H1 (cell line): ENCODE results near the gene KANSL2. TPM values are rescaled to one million over a fixed set of nuclear protein-coding genes. Genes with fewer than 3 reads are reported as not detected.

Experiments used
- EP300 ChIP-seq, 2 experiments: IDR thresholded peaks; 1 replicate in 1 of 2; 2 replicates in 1 of 2; pipeline ENCODE4 v1.6.1; 2011 to 2012; ENCODE audit warnings: low read depth in 2 of 2, low read length in 2 of 2, mild to moderate bottlenecking in 2 of 2, borderline replicate concordance in 1 of 2, inconsistent platforms in 1 of 2, moderate library complexity in 1 of 2
- TBP ChIP-seq: IDR thresholded peaks from 2 replicates; pipeline ENCODE4 v1.6.1; 2011; ENCODE audit warnings: low read depth, low read length, improper control_type of control experiment
- polyA plus RNA-seq, 7 experiments: library from polyadenylated mRNA; depleted of rRNA in 3 of 7; stranded (reverse) in 5 of 7; unstranded in 2 of 7; fragments of >200 nt in 5 of 7; fragments of 200-250 nt in 2 of 7; gene quantifications; 1 replicate in 5 of 7; 2 replicates in 1 of 7; 4 replicates in 1 of 7; pipeline versions ENCODE4 v1.2.1 to v1.2.3, GENCODE V29; 2011 to 2013; ENCODE audit warnings: missing spikeins in 2 of 7, mixed read lengths in 2 of 7
- total RNA-seq: library from RNA; stranded (reverse); fragmentation: NEBNext Ultra II Directional; extraction: Animal tissue kit (Norgen Biotek cat#: 25700); gene quantifications from 2 replicates; pipeline ENCODE4 v1.2.1, GENCODE V29; 2021
- TF ChIP-seq, protein P1 (sequence below): IDR thresholded peaks from 2 replicates; pipeline ENCODE4 v1.6.1; 2012; ENCODE audit warnings: low read length, inconsistent platforms

KANSL2 gene
- total and polyA plus RNA-seq, 2 of the 8 experiments (the other 6 are each of a cell fraction or from before 2014, with no cell fraction given) = 48.4 to 50.7 TPM

DNA sequence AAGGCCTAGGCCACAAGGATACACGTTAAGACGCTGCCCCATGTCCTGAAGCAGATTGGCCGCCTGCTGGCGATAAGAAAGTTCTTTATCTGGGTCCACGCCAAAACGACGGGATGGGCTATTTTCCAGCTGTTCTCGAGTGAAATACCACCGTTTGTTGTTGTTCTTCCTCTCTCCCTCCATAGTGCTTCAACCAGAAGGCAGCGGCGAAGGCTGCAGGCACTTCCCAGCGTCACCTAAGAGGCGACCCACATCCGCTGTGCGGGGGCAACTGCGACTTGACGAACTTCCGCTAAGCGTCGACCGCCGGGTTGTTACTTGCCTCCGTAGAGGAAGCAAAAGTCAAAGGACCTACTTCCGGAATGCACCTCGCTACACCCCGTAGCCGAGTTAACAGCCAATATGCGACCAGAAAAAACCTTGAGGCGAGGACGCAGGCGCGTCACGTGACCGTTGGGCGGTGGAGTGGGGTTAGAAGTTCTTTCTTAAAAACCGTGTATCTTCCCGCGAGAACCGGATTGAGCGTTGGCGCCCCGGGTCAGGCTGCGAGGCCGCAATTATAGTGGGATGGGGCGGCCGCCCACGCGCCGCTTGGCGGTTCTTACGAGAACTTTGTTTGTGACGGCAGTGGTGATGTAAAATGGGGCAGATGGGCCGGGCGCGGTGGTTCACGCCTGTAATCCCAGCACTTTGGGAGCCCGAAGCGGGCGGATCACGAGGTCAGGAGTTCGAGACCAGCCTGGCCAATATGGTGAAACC is 34.6 kb upstream of the KANSL2 start, which contains the start of gene CCNT1 (continued):
- TF ChIP-seq, protein P1, sequence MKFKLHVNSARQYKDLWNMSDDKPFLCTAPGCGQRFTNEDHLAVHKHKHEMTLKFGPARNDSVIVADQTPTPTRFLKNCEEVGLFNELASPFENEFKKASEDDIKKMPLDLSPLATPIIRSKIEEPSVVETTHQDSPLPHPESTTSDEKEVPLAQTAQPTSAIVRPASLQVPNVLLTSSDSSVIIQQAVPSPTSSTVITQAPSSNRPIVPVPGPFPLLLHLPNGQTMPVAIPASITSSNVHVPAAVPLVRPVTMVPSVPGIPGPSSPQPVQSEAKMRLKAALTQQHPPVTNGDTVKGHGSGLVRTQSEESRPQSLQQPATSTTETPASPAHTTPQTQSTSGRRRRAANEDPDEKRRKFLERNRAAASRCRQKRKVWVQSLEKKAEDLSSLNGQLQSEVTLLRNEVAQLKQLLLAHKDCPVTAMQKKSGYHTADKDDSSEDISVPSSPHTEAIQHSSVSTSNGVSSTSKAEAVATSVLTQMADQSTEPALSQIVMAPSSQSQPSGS = no peak; the same call in 1 of the 2 replicates
- peak; percentile 75 for TF ChIP-seq TBP
- TF ChIP-seq EP300 (IDR thresholded peaks at IDR 0.05; ENCODE audit: borderline replicate concordance in 1 of 2, low read depth in 2 of 2, low read length in 2 of 2) = no peak
